ENCODE results near the gene DENND2C. TPM values are rescaled to one million over a fixed set of nuclear protein-coding genes. Genes with fewer than 3 reads are reported as not detected.

Gene DENND2C
- polyA plus RNA-seq, 2 of the 4 experiments (the other 2 are of a cell fraction), result 0.18 to 0.19 TPM

GRCh38 chr1:114676115-114676514 lies 6.3 kb upstream of the DENND2C start:
- H3K4me1 ChIP-seq, result no peaks in the 10 kb centered on the region
- ChIA-PET CTCF (no interaction called here), POLR2A (no interaction called here)
- TF ChIP-seq MAZ (IDR thresholded peaks at IDR 0.05; ENCODE audit: borderline replicate concordance, low read depth, low read length) (no peak), POLR2A (IDR thresholded peaks at IDR 0.05; ENCODE audit: low read length) (no peak), ZFP36 (IDR thresholded peaks at IDR 0.05; ENCODE audit: borderline replicate concordance, partially characterized antibody) (no peak), RARB (CRISPR knock-in tag; IDR thresholded peaks at IDR 0.05) (no peak), CHD2 (IDR thresholded peaks at IDR 0.05; ENCODE audit: low read length, partially characterized antibody) (no peak), HOXB5 (CRISPR knock-in tag; IDR thresholded peaks at IDR 0.05) (no peak), REST (IDR thresholded peaks at IDR 0.05) (no peak), MAFK (IDR thresholded peaks at IDR 0.05; ENCODE audit: partially characterized antibody) (no peak), TFCP2L1 (CRISPR knock-in tag; IDR thresholded peaks at IDR 0.05) (no peak), RAD21 (conservative IDR thresholded peaks at IDR 0.05 in 1 of 2, IDR thresholded peaks at IDR 0.05 in 1 of 2) (no peak), KDM1A (IDR thresholded peaks at IDR 0.05; ENCODE audit: low read depth) (no peak), FOSL2 (IDR thresholded peaks at IDR 0.05) (no peak), FOSL2 (CRISPR knock-in tag; IDR thresholded peaks at IDR 0.05) (no peak), JUNB (IDR thresholded peaks at IDR 0.05) (no peak), CBX2 (IDR thresholded peaks at IDR 0.05; ENCODE audit: borderline replicate concordance, low read depth) (no peak), ESRRA (IDR thresholded peaks at IDR 0.05; ENCODE audit: borderline replicate concordance, low read length) (no peak)
- TF ChIP-seq, protein P1, sequence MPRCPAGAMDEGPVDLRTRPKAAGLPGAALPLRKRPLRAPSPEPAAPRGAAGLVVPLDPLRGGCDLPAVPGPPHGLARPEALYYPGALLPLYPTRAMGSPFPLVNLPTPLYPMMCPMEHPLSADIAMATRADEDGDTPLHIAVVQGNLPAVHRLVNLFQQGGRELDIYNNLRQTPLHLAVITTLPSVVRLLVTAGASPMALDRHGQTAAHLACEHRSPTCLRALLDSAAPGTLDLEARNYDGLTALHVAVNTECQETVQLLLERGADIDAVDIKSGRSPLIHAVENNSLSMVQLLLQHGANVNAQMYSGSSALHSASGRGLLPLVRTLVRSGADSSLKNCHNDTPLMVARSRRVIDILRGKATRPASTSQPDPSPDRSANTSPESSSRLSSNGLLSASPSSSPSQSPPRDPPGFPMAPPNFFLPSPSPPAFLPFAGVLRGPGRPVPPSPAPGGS (IDR thresholded peaks at IDR 0.05), result no peak
- TF ChIP-seq, protein P2, sequence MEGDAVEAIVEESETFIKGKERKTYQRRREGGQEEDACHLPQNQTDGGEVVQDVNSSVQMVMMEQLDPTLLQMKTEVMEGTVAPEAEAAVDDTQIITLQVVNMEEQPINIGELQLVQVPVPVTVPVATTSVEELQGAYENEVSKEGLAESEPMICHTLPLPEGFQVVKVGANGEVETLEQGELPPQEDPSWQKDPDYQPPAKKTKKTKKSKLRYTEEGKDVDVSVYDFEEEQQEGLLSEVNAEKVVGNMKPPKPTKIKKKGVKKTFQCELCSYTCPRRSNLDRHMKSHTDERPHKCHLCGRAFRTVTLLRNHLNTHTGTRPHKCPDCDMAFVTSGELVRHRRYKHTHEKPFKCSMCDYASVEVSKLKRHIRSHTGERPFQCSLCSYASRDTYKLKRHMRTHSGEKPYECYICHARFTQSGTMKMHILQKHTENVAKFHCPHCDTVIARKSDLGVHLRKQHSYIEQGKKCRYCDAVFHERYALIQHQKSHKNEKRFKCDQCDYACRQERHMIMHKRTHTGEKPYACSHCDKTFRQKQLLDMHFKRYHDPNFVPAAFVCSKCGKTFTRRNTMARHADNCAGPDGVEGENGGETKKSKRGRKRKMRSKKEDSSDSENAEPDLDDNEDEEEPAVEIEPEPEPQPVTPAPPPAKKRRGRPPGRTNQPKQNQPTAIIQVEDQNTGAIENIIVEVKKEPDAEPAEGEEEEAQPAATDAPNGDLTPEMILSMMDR (IDR thresholded peaks at IDR 0.05), result no peak
- TF ChIP-seq, protein P3, sequence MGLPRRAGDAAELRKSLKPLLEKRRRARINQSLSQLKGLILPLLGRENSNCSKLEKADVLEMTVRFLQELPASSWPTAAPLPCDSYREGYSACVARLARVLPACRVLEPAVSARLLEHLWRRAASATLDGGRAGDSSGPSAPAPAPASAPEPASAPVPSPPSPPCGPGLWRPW (IDR thresholded peaks at IDR 0.05), result no peak
- TF ChIP-seq, protein P4, sequence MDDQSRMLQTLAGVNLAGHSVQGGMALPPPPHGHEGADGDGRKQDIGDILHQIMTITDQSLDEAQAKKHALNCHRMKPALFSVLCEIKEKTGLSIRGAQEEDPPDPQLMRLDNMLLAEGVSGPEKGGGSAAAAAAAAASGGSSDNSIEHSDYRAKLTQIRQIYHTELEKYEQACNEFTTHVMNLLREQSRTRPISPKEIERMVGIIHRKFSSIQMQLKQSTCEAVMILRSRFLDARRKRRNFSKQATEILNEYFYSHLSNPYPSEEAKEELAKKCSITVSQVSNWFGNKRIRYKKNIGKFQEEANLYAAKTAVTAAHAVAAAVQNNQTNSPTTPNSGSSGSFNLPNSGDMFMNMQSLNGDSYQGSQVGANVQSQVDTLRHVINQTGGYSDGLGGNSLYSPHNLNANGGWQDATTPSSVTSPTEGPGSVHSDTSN (IDR thresholded peaks at IDR 0.05), result no peak
- 26% methylated on average over 1 of the region's 1 CpG for WGBS (ENCODE audit: missing lambda C conversion rate)
- DNase-seq (ENCODE audit: low read depth in 1 of 2, low spot score in 1 of 2) (no peak), FAIRE-seq (no peak), ATAC-seq (no peak)
- H3K4me2 ChIP-seq, result no peak overlapping the region
- H3K27ac ChIP-seq, result no peak overlapping the region
- no peaks in the 10 kb centered on the region for H3K9me3 ChIP-seq
- no peak overlapping the region for H3K4me3 ChIP-seq

GRCh38 chr1:114671939-114672275 lies 2.1 kb upstream of the DENND2C start:
- Histone ChIP-seq H3K9me3 (no peaks in the 10 kb centered on the region), H3K4me2 (no peak overlapping the region), H3K4me3 (no peak overlapping the region), H3K4me1 (no peaks in the 10 kb centered on the region), H3K27ac (no peak overlapping the region)
- WGBS (ENCODE audit: missing lambda C conversion rate), result 30% methylated on average over 7 of the region's 7 CpGs
- FAIRE-seq, result no peak
- DNase-seq (ENCODE audit: low read depth in 1 of 2, low spot score in 1 of 2), result no peak
- POLR2A ChIA-PET, result no interaction called here
- ATAC-seq, result no peak
- CTCF ChIA-PET, result interaction anchor here (0.7 to 1.4 kb wide), 8 partner anchors 12 to 693 kb away, joined by 3 to 4 read pairs (median 3); partner anchors contain the start of gene OLFML3
- TF ChIP-seq, protein P2 (IDR thresholded peaks at IDR 0.05), result no peak
- no peak for TF ChIP-seq EHF (CRISPR knock-in tag; IDR thresholded peaks at IDR 0.05)
- no peak for TF ChIP-seq EP300 (IDR thresholded peaks at IDR 0.05)
- no peak for TF ChIP-seq TFCP2L1 (CRISPR knock-in tag; IDR thresholded peaks at IDR 0.05)
- no peak for TF ChIP-seq MYC (IDR thresholded peaks at IDR 0.05; ENCODE audit: borderline replicate concordance, low read length)
- no peak for TF ChIP-seq HOXB13 (CRISPR knock-in tag; IDR thresholded peaks at IDR 0.05; ENCODE audit: low read depth)
- TF ChIP-seq CHD4 (IDR thresholded peaks at IDR 0.05; ENCODE audit: borderline replicate concordance), result no peak
- TF ChIP-seq, protein P5, sequence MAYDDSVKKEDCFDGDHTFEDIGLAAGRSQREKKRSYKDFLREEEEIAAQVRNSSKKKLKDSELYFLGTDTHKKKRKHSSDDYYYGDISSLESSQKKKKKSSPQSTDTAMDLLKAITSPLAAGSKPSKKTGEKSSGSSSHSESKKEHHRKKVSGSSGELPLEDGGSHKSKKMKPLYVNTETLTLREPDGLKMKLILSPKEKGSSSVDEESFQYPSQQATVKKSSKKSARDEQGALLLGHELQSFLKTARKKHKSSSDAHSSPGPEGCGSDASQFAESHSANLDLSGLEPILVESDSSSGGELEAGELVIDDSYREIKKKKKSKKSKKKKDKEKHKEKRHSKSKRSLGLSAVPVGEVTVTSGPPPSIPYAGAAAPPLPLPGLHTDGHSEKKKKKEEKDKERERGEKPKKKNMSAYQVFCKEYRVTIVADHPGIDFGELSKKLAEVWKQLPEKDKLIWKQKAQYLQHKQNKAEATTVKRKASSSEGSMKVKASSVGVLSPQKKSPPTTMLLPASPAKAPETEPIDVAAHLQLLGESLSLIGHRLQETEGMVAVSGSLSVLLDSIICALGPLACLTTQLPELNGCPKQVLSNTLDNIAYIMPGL (CRISPR knock-in tag; IDR thresholded peaks at IDR 0.05; ENCODE audit: borderline replicate concordance), result no peak
- no peak for TF ChIP-seq ZC3H11A (IDR thresholded peaks at IDR 0.05)
- no peak for TF ChIP-seq ZFP36 (IDR thresholded peaks at IDR 0.05; ENCODE audit: borderline replicate concordance, partially characterized antibody)
